ENCODE measurements around the gene TOMM20.

The TOMM20 gene

GRCh38 chr1:235079443-235080296 lies 49.0 kb downstream of the TOMM20 start:
- DNase-seq (ENCODE audit: low spot score), result no peak

GRCh38 chr1:235078480-235079381 lies 49.9 kb downstream of the TOMM20 start:
- TF ChIP-seq CTCF (IDR thresholded peaks at IDR 0.05; ENCODE audit: extremely low read depth, missing control alignments), result no peak
- DNase-seq (ENCODE audit: low spot score), result no peak

More at GRCh38 chr1:235079443-235080296, 49.0 kb downstream of the TOMM20 start:
- TF ChIP-seq CTCF (IDR thresholded peaks at IDR 0.05; ENCODE audit: extremely low read depth, missing control alignments), result no peak

GRCh38 chr1:235077571-235078479 lies 50.8 kb downstream of the TOMM20 start:
- peak; percentile 67 for DNase-seq (ENCODE audit: low spot score)
- no peak for TF ChIP-seq CTCF (IDR thresholded peaks at IDR 0.05; ENCODE audit: extremely low read depth, missing control alignments)

- TF ChIP-seq CTCF (IDR thresholded peaks at IDR 0.05; ENCODE audit: extremely low read depth, missing control alignments), result no peak
- DNase-seq (ENCODE audit: low spot score), result no peak
These were observed 51.5 kb downstream of the TOMM20 start for GRCh38 chr1:235077163-235077540.

GRCh38 chr1:235076504-235077162 lies 52.0 kb downstream of the TOMM20 start:
- no peak for DNase-seq (ENCODE audit: low spot score)
- TF ChIP-seq CTCF (IDR thresholded peaks at IDR 0.05; ENCODE audit: extremely low read depth, missing control alignments), result no peak

GRCh38 chr1:235075777-235076308 lies 52.8 kb downstream of the TOMM20 start:
- DNase-seq (ENCODE audit: low spot score), result no peak

More at GRCh38 chr1:235075777-235076308, 52.8 kb downstream of the TOMM20 start:
- no peak for TF ChIP-seq CTCF (IDR thresholded peaks at IDR 0.05; ENCODE audit: extremely low read depth, missing control alignments)
